SK-N-SH (cell line): ENCODE results near the gene SMG1. TPM values are rescaled to one million over a fixed set of nuclear protein-coding genes. Genes with fewer than 3 reads are reported as not detected.

ENCODE experiments used
- CTCF ChIA-PET: fragments of 300-600, 350-600 bp; formaldehyde crosslinking; extraction: SDS; loops from one replicate; lab custom pipeline; 2021; lab: Yijun Ruan, JAX
- POLR2A ChIA-PET: fragments of 350-600 bp; sonication (Branson Sonifier 250); formaldehyde crosslinking; extraction: SDS; loops from one replicate; lab custom pipeline; 2020; ENCODE audit warnings: antibody characterized with exemption, inconsistent platforms; lab: Yijun Ruan, JAX
- DNase-seq: peaks from one replicate; pipeline ENCODE4 v3.0.0; 2012
- H2AFZ ChIP-seq: fragments of 200-600 bp; sonication (generic); 2 replicates; pipeline ENCODE4 v1.8.1; 2016; ENCODE audit warnings: antibody characterized with exemption, mild to moderate bottlenecking, low read depth
- H3F3A ChIP-seq: fragments of 200-600 bp; sonication (generic); replicated peaks from 2 replicates; pipeline ENCODE3; 2016; ENCODE audit warnings: antibody characterized with exemption, mild to moderate bottlenecking; ENCODE audit not compliant: insufficient read depth
- H3K27ac ChIP-seq, 2 experiments: fragments of 200-500 bp in 1 of 2; fragments of 200-600 bp in 1 of 2; sonication (Bioruptor generic) in 1 of 2; sonication (generic), shearing (Covaris generic) in 1 of 2; 2 replicates each; pipeline versions ENCODE4 v1.5.1 to v1.6.1; 2014 to 2016; ENCODE audit warnings: low read depth in 2 of 2, inconsistent platforms in 1 of 2, low read length in 1 of 2, mild to moderate bottlenecking in 1 of 2, mixed read lengths in 1 of 2
- H3K27me3 ChIP-seq: fragments of 200-600 bp; sonication (generic), shearing (Covaris generic); 2 replicates; pipeline ENCODE4 v1.6.1; 2016; ENCODE audit warnings: mixed run types; ENCODE audit not compliant: insufficient read depth
- H3K36me3 ChIP-seq, 2 experiments: fragments of 200-500 bp in 1 of 2; fragments of 200-600 bp in 1 of 2; sonication (Bioruptor generic) in 1 of 2; sonication (generic) in 1 of 2; replicated peaks in 1 of 2; 2 replicates each; pipeline versions ENCODE3 to v1.5.1; 2014 to 2016; ENCODE audit warnings: low read length in 1 of 2, mild to moderate bottlenecking in 1 of 2; ENCODE audit not compliant: insufficient read depth in 2 of 2, control insufficient read depth in 1 of 2
- H3K4me1 ChIP-seq, 2 experiments: fragments of 200-500 bp in 1 of 2; fragments of 200-600 bp in 1 of 2; sonication (Bioruptor generic) in 1 of 2; sonication (generic), shearing (Covaris generic) in 1 of 2; 2 replicates each; pipeline versions ENCODE4 v1.5.1 to v1.6.1; 2014 to 2016; ENCODE audit warnings: low read depth in 1 of 2, low read length in 1 of 2, mixed run types in 1 of 2; ENCODE audit not compliant: insufficient read depth in 2 of 2, control insufficient read depth in 1 of 2
- H3K4me2 ChIP-seq: fragments of 200-600 bp; sonication (generic), shearing (Covaris generic); 2 replicates; pipeline ENCODE4 v1.6.1; 2017; ENCODE audit warnings: mixed run types
- H3K4me3 ChIP-seq, 2 experiments: fragments of 200-500 bp in 1 of 2; fragments of 200-600 bp in 1 of 2; sonication (Bioruptor generic) in 1 of 2; sonication (generic), shearing (Covaris generic) in 1 of 2; 2 replicates each; pipeline versions ENCODE4 v1.5.1 to v1.8.1; 2014 to 2016; ENCODE audit warnings: low read depth in 2 of 2, inconsistent platforms in 1 of 2, low read length in 1 of 2, mild to moderate bottlenecking in 1 of 2, mixed read lengths in 1 of 2, moderate library complexity in 1 of 2
- H3K79me2 ChIP-seq: fragments of 200-600 bp; sonication (generic); 2 replicates; pipeline ENCODE4 v1.8.1; 2017; ENCODE audit warnings: mild to moderate bottlenecking; ENCODE audit not compliant: insufficient read depth
- H3K9ac ChIP-seq: fragments of 200-600 bp; sonication (generic); 2 replicates; pipeline ENCODE4 v1.6.1; 2017; ENCODE audit warnings: mixed run types
- H3K9me2 ChIP-seq: fragments of 200-600 bp; sonication (generic); 2 replicates; pipeline ENCODE4 v1.6.1; 2017; ENCODE audit warnings: mixed run types
- H3K9me3 ChIP-seq: fragments of 200-600 bp; sonication (generic); 2 replicates; pipeline ENCODE4 v1.6.1; 2017; ENCODE audit warnings: mixed run types, mild to moderate bottlenecking, moderate library complexity
- H4K20me1 ChIP-seq: fragments of 200-600 bp; sonication (generic); 2 replicates; pipeline ENCODE4 v1.6.1; 2017; ENCODE audit warnings: mild to moderate bottlenecking, mixed run types; ENCODE audit not compliant: insufficient read depth
- CHD2 ChIP-seq: fragments of 150-350 bp; IDR thresholded peaks from 2 replicates; pipeline ENCODE4 v1.6.1; 2018; ENCODE audit warnings: low read length; ENCODE audit not compliant: partially characterized antibody
- CTCF ChIP-seq: fragments of 200-600 bp; sonication (generic); IDR thresholded peaks from 2 replicates; pipeline ENCODE4 v1.6.1; 2017; ENCODE audit warnings: antibody characterized with exemption, mild to moderate bottlenecking, moderate library complexity
- EP300 ChIP-seq, 2 experiments: IDR thresholded peaks; 2 replicates each; pipeline versions ENCODE4 v1.4.0 to v1.6.1; 2012; ENCODE audit warnings: borderline replicate concordance in 1 of 2, low read depth in 1 of 2, low read length in 1 of 2
- EZH2phosphoT487 ChIP-seq: fragments of 200-600 bp; sonication (generic); IDR thresholded peaks from 2 replicates; pipeline ENCODE4 v1.6.1; 2017; ENCODE audit warnings: low read depth, mixed run types, mild to moderate bottlenecking, antibody characterized with exemption, moderate library complexity, borderline replicate concordance
- FOXJ3 ChIP-seq: sonication (generic); formaldehyde crosslinking; IDR thresholded peaks from 2 replicates; pipeline ENCODE4 v1.5.1; 2020; ENCODE audit warnings: mild to moderate bottlenecking, missing genetic modification reagents
- FOXM1 ChIP-seq: IDR thresholded peaks from 2 replicates; pipeline ENCODE4 v1.4.0; 2012; ENCODE audit warnings: low read depth, mild to moderate bottlenecking
- GABPA ChIP-seq: IDR thresholded peaks from 2 replicates; pipeline ENCODE4 v1.4.0; 2012; ENCODE audit warnings: low read depth, mild to moderate bottlenecking
- GATA2 ChIP-seq: sonication (generic); formaldehyde crosslinking; IDR thresholded peaks from 2 replicates; pipeline ENCODE4 v1.5.0; 2020; ENCODE audit warnings: mild to moderate bottlenecking, missing genetic modification reagents
- JUND ChIP-seq: IDR thresholded peaks from 2 replicates; pipeline ENCODE4 v1.4.0; 2012
- MAX ChIP-seq: IDR thresholded peaks from 2 replicates; pipeline ENCODE4 v1.4.0; 2012; ENCODE audit warnings: low read depth
- MXI1 ChIP-seq: IDR thresholded peaks from 2 replicates; pipeline ENCODE4 v1.6.1; 2012; ENCODE audit warnings: mild to moderate bottlenecking, low read depth, low read length, improper control_type of control experiment
- NFIC ChIP-seq: IDR thresholded peaks from 2 replicates; pipeline ENCODE4 v1.4.0; 2012; ENCODE audit warnings: borderline replicate concordance
- NRF1 ChIP-seq: IDR thresholded peaks from 2 replicates; pipeline ENCODE4 v1.6.1; 2012; ENCODE audit warnings: low read depth, mild to moderate bottlenecking, low read length
- PBX3 ChIP-seq: IDR thresholded peaks from 2 replicates; pipeline ENCODE4; 2012
- POLR2AphosphoS5 ChIP-seq: IDR thresholded peaks from 2 replicates; pipeline ENCODE4 v1.6.1; 2012; ENCODE audit warnings: low read depth, low read length
- RAD21 ChIP-seq: IDR thresholded peaks from 2 replicates; pipeline ENCODE4 v1.6.1; 2012; ENCODE audit warnings: mild to moderate bottlenecking, low read length
- RCOR1 ChIP-seq: fragments of 150-350 bp; IDR thresholded peaks from 2 replicates; pipeline ENCODE4 v1.6.1; 2017; ENCODE audit warnings: antibody characterized with exemption, low read length
- REST ChIP-seq: IDR thresholded peaks from 2 replicates; pipeline ENCODE4 v1.6.1; 2012; ENCODE audit warnings: mild to moderate bottlenecking, low read depth, low read length, moderate library complexity
- RXRA ChIP-seq: IDR thresholded peaks from 2 replicates; pipeline ENCODE4 v1.4.0; 2012; ENCODE audit warnings: low read depth, mild to moderate bottlenecking, borderline replicate concordance
- SMC3 ChIP-seq: IDR thresholded peaks from 2 replicates; pipeline ENCODE4 v1.6.1; 2012; ENCODE audit warnings: low read depth, low read length, improper control_type of control experiment
- TCF12 ChIP-seq: IDR thresholded peaks from 2 replicates; pipeline ENCODE4 v1.4.0; 2012
- USF1 ChIP-seq: IDR thresholded peaks from 2 replicates; pipeline ENCODE4 v1.4.0; 2012; ENCODE audit warnings: low read depth, borderline replicate concordance
- WGBS: methylation state at CpG from one replicate; pipeline ENCODE4 v1.1.6; 2017; ENCODE audit warnings: low lambda C conversion rate; 5-methylcytosine and 5-hydroxymethylcytosine counted together
- polyA plus RNA-seq, 3 experiments: library from polyadenylated mRNA; depleted of rRNA; stranded (reverse); fragments of >200 nt; gene quantifications; 2 replicates each; pipeline ENCODE4 v1.2.3, GENCODE V29; 2012

Gene SMG1
- polyA plus RNA-seq, 1 of the 3 experiments (the other 2 are of a cell fraction) = 11.2 TPM

- no peak for TF ChIP-seq CTCF
- no peak for TF ChIP-seq CHD2
- no peak for TF ChIP-seq NRF1
- TF ChIP-seq TCF12 = no peak
- no peak for TF ChIP-seq RXRA
- TF ChIP-seq MXI1 = no peak
- no peak for TF ChIP-seq RCOR1
- TF ChIP-seq EZH2phosphoT487 = no peak
- no peak for TF ChIP-seq PBX3
- TF ChIP-seq, all 33 proteins: peak for 0
These were observed 73.6 kb downstream of the SMG1 start (continued) for GRCh38 chr16:18852647-18853046.

- CTCF ChIA-PET = interaction anchor here (1.2 to 1.8 kb wide), 2 partner anchors 11 to 45 kb away, joined by 3 to 7 read pairs; partner anchors contain the start of gene ARL6IP1
- Histone ChIP-seq H3K4me3 (no peak overlapping the region), H3K9ac (no peak overlapping the region), H3K9me3 (no peaks in the 10 kb centered on the region), H3K27me3 (no peaks in the 10 kb centered on the region), H3K4me1 (no peaks in the 10 kb centered on the region), H3K36me3 (peaks cover 73 to 93% of the 10 kb centered on the region in 2 experiments), H3K79me2 (peaks cover 13% of the 10 kb centered on the region; the same call in 1 of the 2 replicates), H3K9me2 (no peaks in the 10 kb centered on the region), H3K27ac (no peak overlapping the region), H2AFZ (no peak overlapping the region)
- 95% methylated on average over 1 of the region's 1 CpG for WGBS
- no peak for DNase-seq
- POLR2A ChIA-PET = no interaction called here
- TF ChIP-seq RAD21 (no peak), EZH2phosphoT487 (no peak), POLR2AphosphoS5 (no peak), REST (no peak), SMC3 (no peak), EP300 (IDR thresholded peaks at IDR 0.05; ENCODE audit: borderline replicate concordance in 1 of 2, low read depth in 1 of 2, low read length in 1 of 2) (no peak), MAX (no peak), RXRA (no peak), NFIC (no peak), USF1 (no peak), NRF1 (no peak), GABPA (no peak), JUND (no peak), GATA2 (CRISPR knock-in tag) (no peak), FOXM1 (no peak), CHD2 (no peak), FOXJ3 (no peak)
- TF ChIP-seq, all 33 proteins: peak for 0
- no peak overlapping the region for H3K4me2 ChIP-seq
- H3F3A ChIP-seq = peaks cover 4% of the 10 kb centered on the region
- H4K20me1 ChIP-seq = no peaks in the 10 kb centered on the region
These were observed 79.8 kb downstream of the SMG1 start for GRCh38 chr16:18846416-18846815.
